Brain microvascular endothelial cell (primary cell): ENCODE measurements around the gene TUBGCP5.
A peak's percentile ranks its signal among the peaks of the same experiment; 100 is the strongest.

Experiments
- DNase-seq: peaks from one replicate; pipeline ENCODE4 v3.0.0-alpha.2; 2020
- H3K27ac ChIP-seq: fragments of 250-450 bp; sonication (Bioruptor Pico); 2 replicates; pipeline ENCODE4 v1.5.1; 2020; ENCODE audit warnings: mild to moderate bottlenecking, moderate library complexity
- H3K27me3 ChIP-seq: fragments of 250-450 bp; sonication (Bioruptor Pico); replicated peaks from 2 replicates; pipeline ENCODE4 v1.5.1; 2020; ENCODE audit warnings: mild to moderate bottlenecking
- H3K36me3 ChIP-seq: fragments of 250-450 bp; sonication (Bioruptor Pico); replicated peaks from 2 replicates; pipeline ENCODE4 v1.5.1; 2020; ENCODE audit warnings: mild to moderate bottlenecking
- H3K4me3 ChIP-seq: 2 replicates; pipeline ENCODE4 v1.5.1; 2011; ENCODE audit warnings: low read depth, mild to moderate bottlenecking, control low read depth, low read length, moderate library complexity
- CTCF ChIP-seq: IDR thresholded peaks from 2 replicates; pipeline ENCODE4 v1.5.1; 2011; ENCODE audit warnings: low read depth, mild to moderate bottlenecking, moderate library complexity, low read length, control low read depth, inconsistent platforms; ENCODE audit errors: missing control alignments
- in situ Hi-C: cut with HindIII; loops from 2 replicates; pipeline ENCODE4 v1.10.0; 2017; ENCODE audit warnings: low sequenced_read_pairs, low pct_ligation_motif_present

TUBGCP5 gene

GRCh38 chr15:22981051-22981840, 58.1 kb downstream of the TUBGCP5 start:
- no peaks in the 10 kb centered on the region for H3K36me3 ChIP-seq
- TF ChIP-seq CTCF: no peak
- no peak for DNase-seq
- in situ Hi-C loops: no loop called here
- H3K27ac ChIP-seq: no peak overlapping the region
- no peaks in the 10 kb centered on the region for H3K27me3 ChIP-seq
- peak overlapping the region; percentile 87 for H3K4me3 ChIP-seq

GRCh38 chr15:22980189-22981050, 58.9 kb downstream of the TUBGCP5 start, which contains the start of gene CYFIP1:
Gene CYFIP1 (minus strand): TSS chr15:22980368. CDS start chr15:22947285, 33,083 bp downstream.
- TF ChIP-seq CTCF: no peak
- H3K36me3 ChIP-seq: no peaks in the 10 kb centered on the region
- peak within 1 kb of the TSS; percentile 87 for H3K4me3 ChIP-seq
- in situ Hi-C loops: no loop called here
- DNase-seq: peak; percentile 69
- no peaks in the 10 kb centered on the region for H3K27me3 ChIP-seq
- H3K27ac ChIP-seq: peak within 1 kb of the TSS; percentile 72

- in situ Hi-C loops: no loop called here
- Histone ChIP-seq H3K27ac (peak overlapping the region; percentile 72), H3K27me3 (no peaks in the 10 kb centered on the region), H3K4me3 (peak overlapping the region; percentile 87), H3K36me3 (no peaks in the 10 kb centered on the region)
- no peak for TF ChIP-seq CTCF
- peak; percentile 40 for DNase-seq
These were observed 59.9 kb downstream of the TUBGCP5 start for GRCh38 chr15:22979238-22980188.

GRCh38 chr15:22978691-22979237, 60.6 kb downstream of the TUBGCP5 start:
- H3K36me3 ChIP-seq: no peaks in the 10 kb centered on the region
- TF ChIP-seq CTCF: no peak
- no peak for DNase-seq
- no peak overlapping the region for H3K27ac ChIP-seq
- no peaks in the 10 kb centered on the region for H3K27me3 ChIP-seq
- peak overlapping the region; percentile 87 for H3K4me3 ChIP-seq
- in situ Hi-C loops: no loop called here

- no peak for TF ChIP-seq CTCF
- Histone ChIP-seq H3K4me3 (no peak overlapping the region), H3K27me3 (no peaks in the 10 kb centered on the region), H3K36me3 (no peaks in the 10 kb centered on the region), H3K27ac (no peak overlapping the region)
- DNase-seq: no peak
- in situ Hi-C loops: no loop called here
These were observed 64.6 kb downstream of the TUBGCP5 start for GRCh38 chr15:22974745-22975144.
